NCI-H128 (cell line): ENCODE measurements around the gene SPATA31D1.

Experiments
- DNase-seq: peaks from one replicate; lab custom pipeline; 2025; ENCODE audit not compliant: unreplicated experiment; lab: John Stamatoyannopoulos, UW

Gene SPATA31D1

GRCh38 chr9:82021198-82021597 lies 32.6 kb downstream of the SPATA31D1 start:
- DNase-seq, result no peak

DNA sequence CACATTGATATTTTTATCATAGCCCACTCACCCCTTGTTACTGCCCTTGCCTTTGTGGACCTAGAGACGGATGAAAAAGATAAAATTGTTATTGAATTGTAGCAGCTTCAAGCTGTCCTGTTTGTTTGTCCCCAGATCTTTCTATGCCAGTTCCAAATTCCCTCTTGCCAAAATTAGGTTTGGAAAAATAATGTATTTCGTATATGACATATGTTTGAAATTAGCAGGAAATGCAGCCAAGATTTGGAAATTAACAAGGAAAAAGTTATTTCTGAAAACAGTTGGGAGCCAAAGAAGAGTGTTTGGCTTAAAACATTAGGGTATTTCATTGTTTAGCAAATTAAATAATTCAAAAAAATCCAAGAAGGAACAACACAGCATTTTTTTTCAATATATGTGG lies 33.5 kb downstream of the SPATA31D1 start:
- DNase-seq, result no peak

DNA sequence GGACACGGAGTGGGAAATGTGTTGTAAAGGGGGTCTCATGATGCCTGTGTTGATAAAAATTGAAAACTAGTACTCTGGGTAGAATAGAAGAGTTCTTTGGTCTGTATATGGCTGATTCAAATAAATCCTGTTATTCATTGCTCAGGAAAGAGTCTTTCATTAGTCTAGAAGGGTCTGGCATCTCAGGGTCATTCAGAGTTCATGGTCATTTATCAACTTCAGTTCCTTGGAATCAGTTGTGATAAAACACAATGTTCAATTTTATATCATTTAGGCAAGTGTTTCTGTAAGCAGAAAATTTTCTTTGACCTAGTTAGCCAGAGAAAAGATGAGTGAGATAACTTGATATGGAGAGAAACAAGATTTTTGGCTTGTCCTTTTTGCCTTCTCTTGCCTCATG lies 36.3 kb downstream of the SPATA31D1 start:
- DNase-seq, result no peak

DNA sequence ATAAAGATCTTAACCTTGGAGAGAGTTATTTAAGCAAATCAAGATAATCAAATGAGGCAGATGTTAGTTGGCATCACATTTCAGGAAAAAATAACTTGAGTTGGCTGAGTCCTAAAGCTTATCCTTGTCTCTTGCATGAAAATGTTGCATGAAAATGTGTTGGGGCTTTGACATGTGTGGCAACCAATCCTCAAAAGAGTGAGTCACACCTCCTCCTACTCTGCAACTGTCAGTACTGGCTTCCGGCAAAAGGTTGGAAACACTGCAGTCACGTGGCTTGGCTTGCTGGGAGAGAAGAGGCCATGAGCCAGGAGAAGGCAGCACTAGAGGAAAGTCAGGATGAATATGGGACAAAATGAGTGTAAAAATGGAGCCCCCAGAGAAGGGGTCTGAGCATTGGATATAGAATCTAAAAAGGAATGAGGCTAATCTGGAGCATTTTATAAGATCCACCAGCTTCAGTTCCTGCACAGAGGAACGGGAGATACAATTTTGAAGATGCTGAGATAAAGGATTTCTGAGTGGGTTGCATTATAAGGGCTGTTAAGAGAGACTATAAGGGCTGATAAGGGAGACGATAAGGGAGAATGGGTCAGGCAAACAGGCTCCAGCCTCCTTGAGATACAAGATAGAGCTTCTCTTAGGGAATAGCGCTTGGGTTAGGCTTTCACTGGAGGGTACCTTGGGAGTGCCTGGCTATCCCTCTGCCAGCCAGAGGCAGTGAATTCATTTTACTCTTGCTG lies 43.1 kb downstream of the SPATA31D1 start:
- DNase-seq, result no peak

GRCh38 chr9:82034956-82035731 lies 46.6 kb downstream of the SPATA31D1 start:
- DNase-seq, result no peak

GRCh38 chr9:82036086-82036485 lies 47.5 kb downstream of the SPATA31D1 start:
- DNase-seq, result no peak

GRCh38 chr9:82037126-82037525 lies 48.6 kb downstream of the SPATA31D1 start:
- DNase-seq, result no peak

GRCh38 chr9:82038897-82039296 lies 50.3 kb downstream of the SPATA31D1 start:
- no peak for DNase-seq
